CD4-positive, alpha-beta memory T cell (primary cell): ENCODE data around the gene PIK3CG. TPM values are rescaled to one million over a fixed set of nuclear protein-coding genes. Genes with fewer than 3 reads are reported as not detected.
"Not testable (repeated sequence)": the region's sequence is repeated elsewhere in the genome, so short reads cannot be mapped to it uniquely, and the experiment has no call there.

Experiments
- CTCF ChIA-PET: fragments of 350-600 bp; sonication (Branson Sonifier 250); formaldehyde crosslinking; loops from one replicate; lab custom pipeline; 2021; ENCODE audit warnings: inconsistent platforms; ENCODE audit not compliant: partially characterized antibody; lab: Charles Lee
- POLR2A ChIA-PET: fragments of 350-600 bp; sonication (Branson Sonifier 250); formaldehyde crosslinking; loops from one replicate; lab custom pipeline; 2021; ENCODE audit not compliant: partially characterized antibody; lab: Charles Lee
- DNase-seq, 5 donors: peaks; one replicate each; pipeline versions ENCODE4 v3.0.0 to v3.0.0-alpha.2; 2020 to 2022; ENCODE audit warnings: mixed read lengths in 1 of 5
- H3K27ac ChIP-seq: one replicate; pipeline ENCODE4 v1.7.0; 2013; ENCODE audit warnings: low read depth, low read length
- H3K27me3 ChIP-seq: 2 replicates; pipeline ENCODE4 v1.7.0; 2013; ENCODE audit warnings: mild to moderate bottlenecking, low read length, moderate library complexity; ENCODE audit not compliant: insufficient read depth
- H3K36me3 ChIP-seq: 2 replicates; pipeline ENCODE4 v1.7.0; 2013; ENCODE audit warnings: mild to moderate bottlenecking, low read length, moderate library complexity; ENCODE audit not compliant: insufficient read depth
- H3K4me1 ChIP-seq: 2 replicates; pipeline ENCODE4 v1.7.0; 2013; ENCODE audit warnings: mild to moderate bottlenecking, low read length, moderate library complexity; ENCODE audit not compliant: insufficient read depth
- H3K4me3 ChIP-seq, 2 donors: one replicate each; pipeline ENCODE4 v1.7.0; 2013; ENCODE audit warnings: low read length in 2 of 2, mild to moderate bottlenecking in 1 of 2
- H3K9me3 ChIP-seq, 2 donors: one replicate each; pipeline ENCODE4 v1.7.0; 2013; ENCODE audit warnings: low read length in 2 of 2, control low read depth in 1 of 2; ENCODE audit not compliant: control insufficient read depth in 1 of 2
- H3K27ac Mint-ChIP-seq, 7 donors: one replicate each; pipeline ENCODE4 v1.8.0; 2020 to 2021; ENCODE audit warnings: mixed read lengths in 7 of 7, mild to moderate bottlenecking in 6 of 7, inconsistent platforms in 3 of 7, moderate library complexity in 3 of 7
- H3K27me3 Mint-ChIP-seq, 2 donors: one replicate each; pipeline ENCODE4 v1.8.0; 2020 to 2021; ENCODE audit warnings: mixed read lengths in 2 of 2
- H3K36me3 Mint-ChIP-seq, 2 donors: one replicate each; pipeline ENCODE4 v1.8.0; 2020 to 2021; ENCODE audit warnings: mixed read lengths in 2 of 2, inconsistent platforms in 1 of 2, mild to moderate bottlenecking in 1 of 2
- H3K4me1 Mint-ChIP-seq, 4 donors: one replicate each; pipeline ENCODE4 v1.8.0; 2020 to 2021; ENCODE audit warnings: mixed read lengths in 4 of 4, mild to moderate bottlenecking in 1 of 4
- H3K4me3 Mint-ChIP-seq, 8 donors: one replicate each; pipeline ENCODE4 v1.8.0; 2020 to 2021; ENCODE audit warnings: mixed read lengths in 8 of 8, mild to moderate bottlenecking in 7 of 8, moderate library complexity in 6 of 8, inconsistent platforms in 3 of 8
- H3K9me3 Mint-ChIP-seq, 8 donors: one replicate each; pipeline ENCODE4 v1.8.0; 2020 to 2021; ENCODE audit warnings: mixed read lengths in 8 of 8, mild to moderate bottlenecking in 5 of 8, inconsistent platforms in 3 of 8, moderate library complexity in 1 of 8
- intact Hi-C: fragments of 100-400 bp; cut with micrococcal nuclease; formaldehyde crosslinking; loops from one replicate; pipeline ENCODE4 v1.15.1; 2023
- polyA plus RNA-seq, 2 donors: library from polyadenylated mRNA; unstranded; fragments of 300-500 nt; fragmentation: Illumina TruSeq; gene quantifications; one replicate each; pipeline ENCODE4 v1.2.3, GENCODE V29; 2021
- total RNA-seq, 2 experiments: library from RNA; stranded (reverse); gene quantifications; one replicate each; pipeline ENCODE4 v1.2.3, GENCODE V29; 2021

The PIK3CG gene
- total and polyA plus RNA-seq, 4 experiments from 2014 or later: 15.3 to 32.6 (median 25.7) TPM

GRCh38 chr7:106952658-106953231 is 87.7 kb downstream of the PIK3CG start:
- Histone ChIP-seq H3K4me3 (no peak overlapping the region), H3K27me3 (no peaks in the 10 kb centered on the region), H3K36me3 (no peaks in the 10 kb centered on the region), H3K27ac (no peak overlapping the region), H3K4me1 (no peaks in the 10 kb centered on the region), H3K9me3 (no peaks in the 10 kb centered on the region)
- Mint-ChIP-seq H3K4me3 (no peak overlapping the region), H3K9me3 (peaks cover 0 to 4% (median 0%) of the 10 kb centered on the region in 8 donors), H3K4me1 (no peaks in the 10 kb centered on the region), H3K36me3 (peaks cover 0 to 4% of the 10 kb centered on the region in 2 donors), H3K27me3 (peaks cover 0 to 8% of the 10 kb centered on the region in 2 donors), H3K27ac (no peak overlapping the region)
- CTCF ChIA-PET: no interaction called here
- POLR2A ChIA-PET: no interaction called here
- no peak for DNase-seq
- intact Hi-C loops: no loop called here

- Histone ChIP-seq H3K36me3 (no peaks in the 10 kb centered on the region), H3K27me3 (no peaks in the 10 kb centered on the region), H3K27ac (no peak overlapping the region), H3K4me1 (no peaks in the 10 kb centered on the region), H3K9me3 (no peaks in the 10 kb centered on the region), H3K4me3 (no peak overlapping the region)
- DNase-seq: no peak
- CTCF ChIA-PET: no interaction called here
- H3K4me1 Mint-ChIP-seq: no peaks in the 10 kb centered on the region
- POLR2A ChIA-PET: no interaction called here
- H3K9me3 Mint-ChIP-seq: peaks cover 0 to 4% (median 0%) of the 10 kb centered on the region in 8 donors
- intact Hi-C loops: no loop called here
- H3K27me3 Mint-ChIP-seq: no peaks in the 10 kb centered on the region
- H3K27ac Mint-ChIP-seq: no peak overlapping the region
- no peak overlapping the region for H3K4me3 Mint-ChIP-seq
- H3K36me3 Mint-ChIP-seq: peaks cover 0 to 4% of the 10 kb centered on the region in 2 donors
These were observed 89.8 kb downstream of the PIK3CG start for GRCh38 chr7:106954840-106955239.

- H3K4me3 ChIP-seq, DNase-seq, H3K4me1 Mint-ChIP-seq, POLR2A ChIA-PET, H3K27ac Mint-ChIP-seq, H3K4me3 Mint-ChIP-seq, CTCF ChIA-PET, H3K36me3 Mint-ChIP-seq, H3K4me1 ChIP-seq, H3K36me3 ChIP-seq, H3K9me3 Mint-ChIP-seq, H3K9me3 ChIP-seq, H3K27ac ChIP-seq, H3K27me3 Mint-ChIP-seq, H3K27me3 ChIP-seq, intact Hi-C loops: not testable (repeated sequence)
These were observed 90.8 kb downstream of the PIK3CG start for GRCh38 chr7:106955857-106956256.

Other genes with a start within 250 kb of the PIK3CG start
- gene CCDC71L, start 204.1 kb upstream of the PIK3CG start, total RNA-seq: 10 to 100 TPM; 16.4 to 16.6 TPM
- 1 to 10 TPM; 2.6 to 4.8 TPM for gene CCDC71L, start 204.1 kb upstream of the PIK3CG start, polyA plus RNA-seq
- under 1 TPM; 0.29 to 0.47 TPM for gene PRKAR2B, start 179.4 kb downstream of the PIK3CG start, total RNA-seq
- under 1 TPM; 0.39 to 0.46 TPM for gene PRKAR2B, start 179.4 kb downstream of the PIK3CG start, polyA plus RNA-seq